AML-193 (cell line): ENCODE results near the gene CHST6.
"Not testable (repeated sequence)": the region's sequence is repeated elsewhere in the genome, so short reads cannot be mapped to it uniquely, and the experiment has no call there.

Experiments used
- DNase-seq, 2 experiments: peaks; one replicate each; lab custom pipeline; 2025; lab: John Stamatoyannopoulos, UW

The CHST6 gene

DNA sequence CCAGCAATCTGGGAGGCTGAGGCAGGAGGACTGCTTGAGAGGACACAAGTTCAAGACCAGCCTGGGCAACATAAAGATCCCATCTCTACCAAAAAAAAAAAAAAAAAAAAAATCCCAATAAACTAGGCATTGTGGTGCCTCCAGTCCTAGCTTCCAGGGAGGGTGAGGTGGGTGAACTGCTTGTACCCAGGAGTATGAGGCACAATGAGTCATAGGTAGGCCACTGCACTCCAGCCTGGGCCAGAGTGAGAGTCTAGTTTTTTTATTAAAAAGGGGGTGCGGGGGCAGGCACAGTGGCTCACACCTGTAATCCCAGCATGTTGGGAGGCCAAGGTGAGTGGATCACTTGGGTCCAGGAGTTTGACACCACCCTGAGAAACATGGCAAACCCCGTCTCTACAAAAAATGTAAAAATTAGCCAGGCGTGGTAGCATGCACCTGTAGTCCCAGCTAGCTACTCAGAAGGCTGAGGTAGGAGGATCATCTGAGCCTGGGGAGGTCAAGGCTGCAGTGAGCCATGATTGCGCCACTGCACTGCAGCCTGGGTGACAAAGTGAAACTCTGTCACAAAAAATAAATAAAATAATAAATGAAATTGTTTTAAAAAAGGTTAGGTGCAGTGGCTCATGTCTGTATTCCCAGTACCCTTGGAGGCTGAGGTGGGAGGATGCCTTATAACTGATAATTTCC is 7.8 kb upstream of the CHST6 start:
- no peak for DNase-seq

DNA sequence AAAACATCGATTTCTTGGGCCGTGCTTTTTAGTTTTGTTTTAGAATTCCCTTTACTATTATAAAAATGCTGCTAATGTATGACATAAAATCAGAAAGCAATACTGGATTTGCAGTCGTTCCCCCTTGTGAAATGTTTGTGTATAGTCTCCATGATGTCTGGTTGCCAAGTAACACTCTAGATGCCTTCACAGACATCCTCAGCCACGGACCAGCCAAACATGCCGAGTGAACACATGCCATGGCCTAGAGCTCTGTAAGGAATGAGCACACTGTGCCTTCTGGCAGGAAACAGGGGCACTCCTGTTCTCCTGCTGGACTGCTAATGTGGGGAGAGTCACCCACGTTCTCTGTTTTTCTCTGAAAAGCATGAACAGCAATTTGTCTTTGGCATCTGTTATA is 6.6 kb upstream of the CHST6 start:
- not testable (repeated sequence) for DNase-seq

DNA sequence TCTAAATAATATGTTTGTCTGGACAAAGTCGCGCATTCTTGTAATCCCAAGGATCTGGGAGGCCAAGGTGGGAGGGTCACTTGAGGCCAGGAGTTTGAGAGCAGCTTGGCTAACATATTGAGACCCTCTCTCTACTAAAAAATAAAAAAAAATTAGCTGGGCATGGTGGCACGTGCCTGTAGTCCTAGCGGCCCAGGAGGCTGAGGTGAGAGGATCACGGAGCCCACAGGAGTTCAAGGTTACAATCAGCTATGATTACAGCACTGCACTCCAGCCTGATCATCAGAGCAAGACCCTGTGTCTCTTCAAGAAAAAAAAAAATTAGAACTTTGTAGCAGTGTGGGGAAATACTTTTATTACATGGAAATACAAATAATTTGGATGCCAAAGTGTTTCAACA is 6.1 kb upstream of the CHST6 start:
- no peak for DNase-seq

DNA sequence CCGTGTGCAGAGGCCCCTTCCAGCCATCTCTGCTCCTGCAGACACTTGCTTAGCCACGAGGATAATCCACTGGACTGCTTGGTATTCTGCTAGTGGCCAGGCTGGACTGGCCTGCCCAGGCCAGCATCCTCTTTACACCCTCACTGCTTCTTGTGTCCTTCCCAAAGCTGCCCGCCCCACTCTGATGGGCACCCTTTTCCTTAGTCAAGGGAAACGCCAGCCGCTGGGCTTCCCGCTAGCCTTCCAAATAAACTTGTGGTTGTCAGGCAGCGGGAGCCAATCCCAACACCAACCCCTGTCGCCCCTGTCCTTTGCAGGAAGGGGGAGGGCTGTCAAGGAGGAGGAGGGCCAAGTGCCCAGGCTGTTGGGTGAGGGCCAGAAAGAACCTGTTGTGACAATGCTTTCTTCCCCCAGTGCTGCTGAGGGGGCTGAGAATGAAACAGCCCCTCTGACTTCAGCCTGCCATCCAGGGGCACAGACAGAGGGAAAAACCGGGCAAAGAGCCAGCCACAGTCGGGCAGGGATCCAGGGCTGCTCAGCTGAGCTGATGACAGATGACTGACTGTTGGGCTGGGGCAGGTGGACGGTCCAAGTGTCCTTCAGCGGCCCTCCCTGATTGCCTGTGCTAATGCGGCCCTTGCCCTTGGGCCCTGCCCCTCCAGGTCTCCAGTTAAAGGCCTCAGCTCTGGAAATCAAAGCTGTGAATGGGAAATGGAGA is 3.5 kb upstream of the CHST6 start:
- not testable (repeated sequence) for DNase-seq

DNA sequence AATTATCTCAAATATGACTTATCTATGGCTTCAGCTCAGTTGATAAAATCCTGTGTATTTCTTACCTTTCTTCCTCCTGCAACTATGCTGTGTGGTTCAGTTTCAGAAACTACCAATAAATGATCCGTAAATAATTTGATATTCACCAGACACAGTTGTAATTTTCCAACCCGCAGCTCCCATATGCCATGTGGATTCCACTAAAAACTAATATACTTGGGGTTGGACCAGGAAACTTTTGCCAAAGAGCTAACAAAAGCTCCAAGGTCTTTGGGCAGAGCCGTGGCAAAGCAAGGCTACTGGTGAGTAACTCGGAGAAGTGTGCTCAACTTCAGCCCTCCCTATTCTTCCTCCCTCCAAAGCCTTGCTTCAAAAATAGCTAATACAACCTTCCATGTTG is 2.3 kb upstream of the CHST6 start:
- no peak for DNase-seq

DNA sequence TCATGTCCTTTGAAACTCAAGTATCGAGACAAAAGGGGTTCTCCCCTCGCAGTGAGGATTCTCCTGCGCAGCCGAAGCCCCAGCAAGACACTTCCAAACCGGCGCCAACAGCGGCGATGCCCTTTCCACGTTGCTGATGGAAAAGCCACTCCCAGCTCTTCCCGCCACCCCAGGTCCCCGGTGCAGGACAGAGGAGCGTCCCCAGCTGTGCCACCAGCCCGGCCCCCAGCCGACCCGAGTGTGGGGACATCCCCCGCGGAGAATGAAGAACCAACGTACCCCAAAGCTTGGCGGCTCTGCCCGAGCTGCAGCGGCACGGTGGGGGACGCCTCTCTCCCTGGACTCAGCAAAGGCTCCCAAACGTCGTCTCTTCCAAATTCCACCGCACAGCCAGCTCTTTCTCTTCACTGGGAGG is 573 bp downstream of the CHST6 start:
- DNase-seq, result no peak

DNA sequence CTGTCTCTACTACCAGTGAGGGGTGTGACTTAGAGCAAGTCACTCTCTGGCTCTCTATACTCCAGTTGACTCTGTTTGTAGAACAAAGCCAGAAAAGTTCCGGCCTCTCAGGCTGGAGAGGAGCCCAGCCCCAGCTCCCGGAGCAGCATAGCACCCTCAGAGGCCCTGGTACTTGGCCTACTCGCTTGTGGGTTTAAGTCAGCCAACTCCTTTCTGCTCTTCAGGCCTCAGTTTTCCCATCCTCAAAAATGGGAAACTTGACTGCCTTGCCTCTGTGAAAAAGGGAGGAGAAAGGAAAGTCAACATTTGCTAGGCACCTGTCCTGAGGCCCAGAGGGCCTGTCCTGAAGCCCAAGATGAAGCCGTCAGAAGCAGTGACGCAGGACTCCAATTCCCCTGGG is 1.1 kb downstream of the CHST6 start:
- no peak for DNase-seq

DNA sequence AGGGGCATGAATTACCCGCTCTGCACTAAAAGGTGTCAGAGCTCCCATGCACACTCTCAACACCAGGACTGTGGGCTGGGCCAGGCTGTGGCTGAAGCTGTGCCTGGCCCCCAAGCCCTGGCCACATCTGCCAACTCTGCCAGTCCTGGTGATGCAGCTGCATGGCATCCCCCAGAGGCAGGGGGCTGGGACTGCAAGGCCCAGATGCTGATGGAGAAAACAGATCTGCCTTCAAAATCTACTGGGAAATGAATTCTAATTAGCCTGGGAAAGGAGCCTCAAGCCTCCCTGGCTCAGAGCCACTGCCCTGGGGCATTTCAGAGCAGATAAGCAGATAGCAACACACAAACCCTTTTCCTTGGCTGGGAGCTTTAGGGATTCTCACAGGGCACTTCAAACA is 3.4 kb downstream of the CHST6 start:
- DNase-seq, result no peak

DNA sequence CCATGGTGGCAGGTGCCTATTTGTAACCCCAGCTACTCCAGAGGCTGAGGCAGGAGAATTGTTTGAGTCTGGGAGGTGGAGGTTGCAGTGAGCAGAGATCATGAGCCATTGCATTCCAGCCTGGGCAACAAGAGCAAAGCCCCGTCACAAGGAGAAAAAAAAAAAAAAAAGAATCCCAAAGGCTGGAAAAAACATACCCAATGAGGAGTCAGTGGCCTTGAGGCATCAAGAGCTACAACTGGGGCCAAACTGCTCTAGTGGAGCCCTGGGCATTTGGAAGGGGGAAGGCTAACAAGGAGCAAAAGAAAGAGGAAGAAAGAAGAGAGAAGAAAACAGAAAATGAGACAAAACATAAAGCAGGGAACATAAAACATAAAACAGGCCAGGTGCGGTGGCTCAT is 6.9 kb downstream of the CHST6 start:
- no peak for DNase-seq

DNA sequence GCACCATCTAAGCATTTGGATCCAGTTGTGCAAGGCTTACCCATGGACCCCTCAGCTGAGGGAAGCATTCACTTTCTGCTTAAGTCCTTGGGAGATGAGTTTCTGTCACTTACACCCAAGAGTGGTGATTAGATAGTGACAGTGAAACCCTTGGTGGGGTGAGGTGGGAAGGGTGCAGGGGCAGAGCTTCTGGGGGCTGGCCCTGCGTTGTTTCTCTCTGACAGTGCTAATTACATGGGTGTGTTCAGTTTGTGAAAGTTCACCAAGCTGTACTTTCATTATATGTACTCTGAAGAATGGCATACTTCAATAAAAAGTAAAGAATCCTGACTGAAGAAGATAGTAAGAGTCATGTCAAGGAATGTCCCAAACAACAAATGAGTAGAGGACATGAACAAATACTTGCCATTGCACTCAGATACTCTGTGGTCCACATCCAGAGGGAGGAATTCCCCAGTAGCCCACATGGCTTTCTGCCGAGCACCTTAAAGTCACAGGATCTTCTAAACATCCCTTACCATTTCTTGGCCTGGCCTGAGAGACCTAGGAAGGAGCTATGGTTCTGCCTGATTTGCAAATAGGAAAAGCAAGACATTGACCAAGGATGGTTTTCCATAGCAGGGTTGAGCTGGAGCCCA is 8.4 kb downstream of the CHST6 start:
- DNase-seq, result no peak

DNA sequence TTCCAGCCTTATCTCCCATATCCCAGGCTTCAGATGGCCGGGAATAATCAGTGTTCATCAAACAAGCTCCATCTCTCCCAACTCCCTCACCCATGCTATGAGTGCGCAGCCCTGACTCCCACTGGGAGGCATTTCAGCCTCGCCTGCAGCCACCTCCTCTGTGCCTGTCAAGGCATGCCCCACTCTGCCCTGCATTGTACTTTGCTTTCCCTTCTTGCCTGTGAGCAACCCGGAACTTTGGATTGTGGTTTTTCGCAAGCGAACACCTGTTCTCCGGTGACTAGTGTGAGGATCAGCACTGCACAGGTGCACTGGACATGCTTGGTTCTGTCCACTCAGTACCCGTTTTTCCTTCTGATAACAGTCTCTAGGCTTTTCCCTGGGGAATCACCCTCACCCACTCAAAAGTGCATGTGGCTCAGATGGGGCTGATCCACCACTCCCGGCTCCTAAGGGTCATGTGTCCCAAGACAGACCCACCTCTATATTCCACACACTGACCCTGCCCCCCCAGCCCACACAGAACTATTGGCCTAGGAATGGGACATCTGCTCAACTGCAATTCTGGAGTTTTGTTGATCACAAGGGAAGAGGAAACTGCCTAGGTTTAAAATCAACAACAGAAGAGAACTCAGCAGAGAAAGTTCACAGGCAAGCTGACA is 9.1 kb downstream of the CHST6 start:
- no peak for DNase-seq

DNA sequence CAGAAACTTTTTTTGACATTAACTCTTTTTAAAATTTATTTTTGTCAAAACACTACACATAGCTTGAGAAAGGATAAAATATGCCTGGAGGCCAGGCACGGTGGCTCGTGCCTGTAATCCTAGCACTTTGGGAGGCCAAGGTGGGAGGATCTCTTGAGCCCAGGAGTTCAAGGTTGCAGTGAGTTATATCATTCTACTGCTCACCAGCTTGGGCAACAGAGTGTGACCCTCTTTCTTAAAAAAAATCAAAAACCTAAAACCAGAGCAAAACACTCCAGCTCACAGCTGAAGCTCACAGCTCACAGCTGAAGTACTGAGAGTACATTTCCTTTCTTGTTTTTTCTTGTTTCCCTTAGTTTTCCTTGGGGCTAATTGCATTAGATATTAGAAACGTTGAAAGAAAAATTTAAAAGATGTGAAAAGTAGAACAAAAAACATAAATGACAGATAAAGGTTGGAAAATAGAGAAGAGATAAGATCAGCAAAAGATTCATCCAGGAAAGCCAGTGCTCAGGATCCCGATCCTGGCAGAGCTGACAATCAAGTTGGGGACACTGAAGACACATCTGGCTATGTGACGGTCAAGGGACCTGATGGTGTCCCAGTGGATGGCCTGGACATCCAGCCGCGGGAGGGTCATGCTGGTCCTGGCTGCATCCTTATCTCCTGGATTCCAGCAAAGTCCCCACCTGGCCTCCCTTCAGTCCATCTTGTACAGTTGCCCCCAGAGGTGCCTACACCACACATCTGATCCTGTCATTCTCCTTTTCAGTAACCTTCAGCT is 9.8 kb downstream of the CHST6 start:
- DNase-seq, result no peak

DNA sequence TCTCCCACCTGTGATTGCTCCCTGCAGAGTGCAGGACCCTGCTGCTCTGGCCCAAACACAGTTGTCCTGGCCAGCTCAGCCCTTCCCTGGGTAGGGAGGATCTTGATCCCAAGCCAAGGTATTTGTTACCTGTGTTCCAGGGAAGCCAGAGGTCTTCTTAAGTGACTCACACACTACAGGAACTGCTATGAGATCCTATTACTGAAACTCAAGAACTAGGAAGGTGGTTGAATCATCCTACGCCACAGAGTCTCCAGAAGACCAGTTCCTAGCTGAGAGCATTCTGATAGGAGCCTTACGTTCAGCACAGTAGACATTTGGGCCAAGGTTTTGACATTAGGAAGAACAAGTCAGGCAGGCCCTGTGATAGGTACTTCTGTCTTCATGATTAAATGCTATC is 12.0 kb downstream of the CHST6 start:
- DNase-seq, result no peak

DNA sequence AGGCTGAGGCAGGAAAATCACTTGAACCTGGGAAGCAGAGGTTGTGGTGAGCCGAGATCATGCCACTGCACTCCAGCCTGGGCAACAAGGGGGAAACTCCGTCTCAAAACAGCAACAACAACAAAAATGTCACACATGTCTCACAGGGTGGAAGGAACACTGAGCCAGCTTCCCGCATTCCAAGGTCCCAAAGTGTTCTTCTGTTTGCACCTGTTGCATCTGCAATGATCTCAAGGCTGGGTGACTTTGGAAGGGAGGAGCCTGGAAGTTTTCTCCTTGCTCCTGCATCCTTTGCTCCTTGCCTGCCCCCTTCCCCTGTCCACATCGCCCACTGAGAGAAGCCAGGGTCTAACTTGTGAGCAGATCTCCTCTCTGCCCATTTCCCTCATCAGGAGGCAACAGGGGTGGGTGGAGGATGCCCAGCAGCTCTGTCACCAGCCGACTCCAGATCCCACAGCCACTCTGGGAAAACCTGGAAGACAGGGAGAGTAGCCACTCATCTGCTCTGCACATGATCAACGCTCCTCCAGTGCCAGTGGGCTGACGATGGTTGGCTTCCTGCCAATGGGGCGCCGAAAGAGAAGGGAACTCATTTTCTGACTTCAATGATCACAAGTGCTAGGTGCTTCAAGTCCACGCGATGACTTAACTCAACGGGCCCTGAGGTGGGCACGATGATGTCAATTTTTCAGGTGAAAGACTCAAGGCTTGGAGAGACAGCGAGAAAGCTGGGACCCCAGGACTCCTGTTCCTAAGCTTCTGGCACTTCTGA is 12.6 kb downstream of the CHST6 start:
- no peak for DNase-seq

DNA sequence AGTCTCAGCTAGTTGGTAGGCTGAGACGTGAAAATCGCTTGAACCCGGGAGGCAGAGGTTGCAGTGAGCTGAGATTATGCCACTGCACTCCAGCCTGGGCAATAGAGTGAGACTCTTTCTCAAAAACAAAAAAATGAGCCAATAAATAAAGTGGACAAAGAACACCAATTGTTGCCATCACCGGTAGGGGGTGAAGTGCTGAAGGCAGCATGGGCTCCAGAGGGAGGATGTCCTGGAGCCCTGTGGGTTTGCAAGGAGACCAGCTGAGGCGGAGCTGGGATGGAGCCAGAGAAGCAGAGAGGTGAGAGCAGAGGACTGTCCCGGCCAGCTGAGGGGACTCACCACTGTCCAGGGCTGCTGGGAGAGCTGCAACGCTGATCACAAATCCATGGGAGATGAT is 13.8 kb downstream of the CHST6 start:
- DNase-seq, result no peak

DNA sequence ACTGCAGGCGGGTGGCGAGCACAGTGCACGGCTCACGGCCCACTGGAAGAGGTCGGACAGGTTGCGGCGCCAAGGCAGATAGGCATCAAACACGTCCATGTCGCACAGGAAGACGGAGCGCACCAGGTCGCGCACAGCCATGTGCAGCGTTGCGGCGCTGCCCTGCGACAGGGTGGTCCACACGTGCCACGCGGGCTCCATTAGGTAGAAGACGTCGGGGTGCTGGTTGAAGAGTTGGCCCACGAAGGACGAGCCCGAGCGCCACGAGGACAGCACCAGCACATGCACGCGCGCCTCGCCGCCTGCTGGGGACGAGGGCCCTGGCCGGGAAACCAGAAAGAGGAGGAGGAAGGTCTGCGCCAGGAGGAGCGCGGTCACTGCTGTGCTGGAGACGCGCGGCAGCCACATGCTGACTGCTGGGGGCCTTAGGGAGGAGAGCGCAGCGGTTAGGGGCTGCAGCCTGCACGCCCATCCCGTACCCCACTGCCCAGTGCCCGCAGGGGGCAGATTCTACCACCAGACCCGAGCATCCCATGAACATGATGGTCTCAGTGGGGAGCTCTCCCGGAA is 15.7 kb downstream of the CHST6 start:
- no peak for DNase-seq

DNA sequence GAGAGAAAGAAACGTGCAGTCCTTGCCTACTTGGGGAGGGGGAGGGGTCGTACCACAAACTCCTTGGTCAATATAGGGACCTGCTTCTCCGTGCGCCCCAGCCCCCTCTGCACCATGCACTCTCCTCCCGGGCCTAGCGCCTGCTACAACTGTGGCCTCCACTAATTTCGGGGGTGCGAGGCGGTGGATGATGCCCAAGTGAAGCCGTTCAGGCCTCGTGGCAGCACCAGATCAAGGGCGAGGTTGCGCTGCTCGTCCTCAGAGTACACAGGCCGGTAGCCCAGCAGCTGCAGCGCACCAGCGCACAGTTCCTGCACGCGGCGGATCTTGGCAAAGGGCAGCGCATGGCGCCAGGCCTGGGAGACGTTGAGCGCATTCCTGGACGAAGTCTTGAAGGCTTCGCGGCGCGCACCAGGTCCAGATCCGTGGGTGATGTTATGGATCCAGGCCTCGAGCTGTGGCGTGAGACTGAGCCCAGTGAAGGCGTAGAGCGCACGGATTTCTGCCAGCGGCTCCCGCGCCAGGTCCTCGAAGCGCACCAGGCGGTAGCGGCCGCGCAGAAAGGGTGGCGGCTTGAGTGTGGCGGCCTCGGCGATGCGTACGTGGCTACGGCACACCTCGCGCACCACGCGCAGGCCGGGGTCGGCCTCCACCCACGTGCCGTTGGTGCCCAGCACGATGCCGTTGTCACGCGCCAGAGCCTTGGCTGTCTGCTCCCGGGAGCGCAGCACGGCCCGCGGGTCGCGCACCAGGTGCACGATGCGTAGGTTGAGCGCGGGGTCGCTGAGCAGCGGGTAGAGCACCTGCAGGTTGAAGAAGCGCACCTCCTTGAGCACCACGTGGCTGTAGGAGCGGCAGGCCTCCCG is 16.5 kb downstream of the CHST6 start:
- no peak for DNase-seq

DNA sequence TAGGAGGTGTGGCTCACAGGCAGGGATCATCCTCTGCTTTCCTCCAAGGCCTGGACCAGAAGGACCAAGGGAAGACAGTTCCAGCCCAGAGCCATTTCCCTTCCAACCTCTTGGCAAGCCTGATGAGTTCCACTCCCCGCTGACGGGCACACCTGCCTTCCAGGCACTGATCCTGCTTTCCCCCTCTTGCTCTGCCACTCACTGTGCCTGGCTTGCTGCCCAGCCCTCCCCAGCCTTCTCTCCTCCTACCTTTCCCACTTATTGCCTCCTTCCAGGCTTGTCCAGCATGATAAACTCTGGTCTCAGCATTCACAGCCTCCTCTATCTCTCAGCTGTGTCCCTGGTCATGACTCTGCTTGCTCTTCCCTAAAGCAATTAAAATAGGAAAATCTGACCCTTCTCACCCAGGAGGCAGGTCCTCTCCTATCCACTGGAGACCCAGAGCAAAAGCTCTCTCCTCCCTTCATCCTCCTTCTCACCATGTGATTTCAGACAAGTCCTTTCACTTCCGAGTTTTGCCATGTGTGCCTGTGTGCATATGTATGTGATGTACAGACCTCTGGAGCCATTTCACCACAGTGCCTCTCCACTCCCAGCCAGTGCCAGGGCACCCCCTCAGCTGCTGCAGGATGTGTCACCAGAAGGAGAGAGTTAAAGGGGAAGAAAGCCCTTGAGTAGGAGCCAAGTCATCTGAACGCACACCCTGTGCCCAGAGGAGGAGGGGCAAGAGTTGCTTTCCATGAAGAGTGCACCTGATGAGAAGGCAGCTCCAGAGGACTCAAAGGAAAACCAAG is 17.4 kb downstream of the CHST6 start:
- DNase-seq, result no peak

DNA sequence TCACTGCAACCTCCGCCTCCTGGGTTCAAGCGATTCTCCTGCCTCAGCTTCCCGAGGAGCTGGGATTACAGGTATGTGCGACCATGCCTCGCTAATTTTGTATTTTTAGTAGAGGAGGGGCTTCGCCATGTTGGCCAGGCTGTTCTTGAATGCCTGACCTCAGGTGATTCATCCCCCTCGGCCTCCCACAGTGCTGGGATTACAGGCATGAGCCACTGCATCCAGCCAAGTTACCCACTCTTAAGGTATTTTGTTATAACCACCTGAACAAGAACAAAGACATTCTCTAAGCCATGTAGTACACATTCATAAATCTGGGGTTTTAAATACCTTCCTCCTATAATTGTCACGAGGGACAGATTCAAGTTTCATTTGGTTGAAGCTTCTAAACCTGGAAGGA is 18.4 kb downstream of the CHST6 start:
- DNase-seq, result no peak
